Measurements from ENCODE around the gene CDKAL1.
"Not testable (repeated sequence)": the region's sequence is repeated elsewhere in the genome, so short reads cannot be mapped to it uniquely, and the experiment has no call there.

The CDKAL1 gene

DNA sequence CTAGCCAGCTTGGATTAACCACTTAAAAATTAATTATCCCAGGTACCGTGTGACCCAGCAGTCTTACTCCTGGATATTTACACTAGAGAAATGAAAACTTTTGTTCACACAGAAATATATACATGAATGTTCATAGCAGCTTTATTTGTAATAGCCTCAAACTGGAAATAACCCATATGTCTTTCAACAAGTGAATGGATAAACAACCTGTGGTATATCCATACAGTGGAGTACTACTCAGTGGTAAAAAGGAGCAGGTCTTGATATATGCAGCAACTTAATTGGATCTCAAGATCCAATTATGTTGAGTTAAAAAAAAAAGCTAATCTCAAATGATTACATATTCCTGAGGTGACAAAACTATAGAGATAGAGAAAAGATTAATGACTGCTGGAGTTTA lies 381.4 kb downstream of the CDKAL1 start:
- H3K9me3 ChIP-seq (ENCODE audit: control insufficient read depth, low read length): peaks cover 7% of the 10 kb centered on the region
- DNase-seq (ENCODE audit: low read depth): no peak
- no peak overlapping the region for H3K9ac ChIP-seq (ENCODE audit: low read length)
- no peaks in the 10 kb centered on the region for H3K36me3 ChIP-seq (ENCODE audit: control insufficient read depth, insufficient read depth, low read length, severe bottlenecking)
- H3K27me3 ChIP-seq (replicated peaks; ENCODE audit: control insufficient read depth, insufficient read depth, low read length): no peaks in the 10 kb centered on the region
- peak overlapping the region; percentile 4 for H3K4me3 ChIP-seq (ENCODE audit: low read length)
- H3K4me1 ChIP-seq (ENCODE audit: control insufficient read depth, insufficient read depth, low read length): peaks cover 21% of the 10 kb centered on the region

DNA sequence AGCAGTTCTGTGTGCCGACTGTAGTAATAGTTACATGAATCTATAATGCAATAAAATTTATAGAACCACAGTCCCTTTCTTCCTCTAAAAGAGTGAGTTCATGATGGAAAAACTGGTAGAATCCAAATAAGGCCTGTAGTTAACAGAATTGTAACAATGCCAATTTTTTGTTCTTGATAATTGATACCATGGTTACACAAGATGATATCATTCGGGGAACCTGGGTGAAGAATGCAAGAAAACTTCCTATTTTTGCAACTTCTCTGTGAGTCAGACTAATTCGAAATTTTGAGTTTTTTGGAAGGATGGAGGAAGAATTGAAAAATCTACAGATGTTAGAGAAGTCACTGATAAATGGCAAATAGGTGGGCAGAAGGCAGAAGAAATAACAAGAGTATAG lies 381.8 kb downstream of the CDKAL1 start:
- DNase-seq (ENCODE audit: low read depth): peak; percentile 69
- H3K9me3 ChIP-seq (ENCODE audit: control insufficient read depth, low read length): peaks cover 7% of the 10 kb centered on the region
- H3K4me1 ChIP-seq (ENCODE audit: control insufficient read depth, insufficient read depth, low read length): peaks cover 22% of the 10 kb centered on the region
- no peak overlapping the region for H3K9ac ChIP-seq (ENCODE audit: low read length)
- H3K27me3 ChIP-seq (replicated peaks; ENCODE audit: control insufficient read depth, insufficient read depth, low read length): no peaks in the 10 kb centered on the region
- no peaks in the 10 kb centered on the region for H3K36me3 ChIP-seq (ENCODE audit: control insufficient read depth, insufficient read depth, low read length, severe bottlenecking)
- peak overlapping the region; percentile 4 for H3K4me3 ChIP-seq (ENCODE audit: low read length)

DNA sequence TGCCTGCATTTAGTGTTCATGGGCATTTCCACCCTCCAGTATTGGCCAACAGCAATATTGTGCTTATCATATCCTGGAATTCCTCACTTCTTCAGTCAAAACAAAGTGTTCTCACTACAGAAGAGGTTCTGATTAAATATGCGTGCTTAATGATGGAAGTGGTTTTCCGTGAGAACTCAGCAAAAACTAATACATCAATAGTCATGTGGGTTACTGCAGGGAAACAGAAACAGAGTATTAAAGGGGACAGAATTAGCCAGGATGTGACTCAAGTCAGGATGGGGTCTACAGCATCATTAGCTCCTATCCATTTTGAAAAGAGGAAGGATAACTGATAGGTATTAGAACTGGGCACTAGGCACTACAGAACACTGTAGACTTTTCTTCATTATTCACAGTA lies 384.6 kb downstream of the CDKAL1 start:
- no peak overlapping the region for H3K9ac ChIP-seq (ENCODE audit: low read length)
- peaks cover 7% of the 10 kb centered on the region for H3K9me3 ChIP-seq (ENCODE audit: control insufficient read depth, low read length)
- no peak overlapping the region for H3K4me3 ChIP-seq (ENCODE audit: low read length)
- no peaks in the 10 kb centered on the region for H3K27me3 ChIP-seq (replicated peaks; ENCODE audit: control insufficient read depth, insufficient read depth, low read length)
- no peaks in the 10 kb centered on the region for H3K36me3 ChIP-seq (ENCODE audit: control insufficient read depth, insufficient read depth, low read length, severe bottlenecking)
- peaks cover 34% of the 10 kb centered on the region for H3K4me1 ChIP-seq (ENCODE audit: control insufficient read depth, insufficient read depth, low read length)
- DNase-seq (ENCODE audit: low read depth): no peak

DNA sequence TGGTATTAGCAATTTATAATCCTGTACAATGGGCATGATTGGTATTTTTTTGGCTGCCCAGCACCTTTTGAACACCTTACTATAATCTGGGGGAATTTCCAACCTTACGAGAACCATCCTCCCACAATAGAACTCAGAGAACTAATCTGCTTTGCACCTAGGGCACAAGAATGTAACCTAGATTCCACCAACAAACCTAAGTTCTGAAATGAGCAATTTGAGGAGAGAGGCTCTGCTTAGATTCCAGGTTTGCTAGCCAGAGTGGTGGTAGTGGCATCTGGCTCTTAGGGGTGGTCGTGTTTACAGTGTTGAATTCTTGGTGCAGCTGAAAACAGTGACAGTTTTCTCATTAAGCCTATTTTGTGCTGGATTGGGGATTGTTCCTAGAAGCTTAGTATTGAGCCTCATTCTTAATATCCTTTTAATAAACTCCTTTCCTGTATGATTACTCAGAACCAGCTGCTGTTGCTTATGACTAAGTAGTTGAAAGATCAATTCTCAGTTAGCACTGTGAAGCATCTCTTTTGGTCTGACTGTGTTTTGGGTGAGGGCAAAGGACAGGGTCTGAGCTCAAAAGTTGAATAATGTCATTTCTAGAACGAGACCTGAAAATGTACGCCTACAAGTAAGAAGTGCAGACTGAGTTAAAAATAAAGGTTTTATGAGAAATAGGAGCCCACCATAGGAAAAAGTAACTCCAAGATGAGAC lies 385.6 kb downstream of the CDKAL1 start:
- no peak for DNase-seq (ENCODE audit: low read depth)
- peaks cover 7% of the 10 kb centered on the region for H3K9me3 ChIP-seq (ENCODE audit: control insufficient read depth, low read length)

GRCh38 chr6:20921578-20921977 lies 387.3 kb downstream of the CDKAL1 start:
- Histone ChIP-seq H3K9ac (ENCODE audit: low read length) (no peak overlapping the region), H3K27me3 (replicated peaks; ENCODE audit: control insufficient read depth, insufficient read depth, low read length) (no peaks in the 10 kb centered on the region), H3K36me3 (ENCODE audit: control insufficient read depth, insufficient read depth, low read length, severe bottlenecking) (no peaks in the 10 kb centered on the region), H3K4me1 (ENCODE audit: control insufficient read depth, insufficient read depth, low read length) (peaks cover 31% of the 10 kb centered on the region), H3K4me3 (ENCODE audit: low read length) (no peak overlapping the region), H3K9me3 (ENCODE audit: control insufficient read depth, low read length) (no peaks in the 10 kb centered on the region)
- DNase-seq (ENCODE audit: low read depth): peak; percentile 11

More for the DNA sequence above, 385.6 kb downstream of the CDKAL1 start:
- Histone ChIP-seq H3K9ac (ENCODE audit: low read length) (peak overlapping the region; percentile 1), H3K4me3 (ENCODE audit: low read length) (no peak overlapping the region), H3K27me3 (replicated peaks; ENCODE audit: control insufficient read depth, insufficient read depth, low read length) (no peaks in the 10 kb centered on the region), H3K4me1 (ENCODE audit: control insufficient read depth, insufficient read depth, low read length) (peaks cover 34% of the 10 kb centered on the region), H3K36me3 (ENCODE audit: control insufficient read depth, insufficient read depth, low read length, severe bottlenecking) (no peaks in the 10 kb centered on the region)

DNA sequence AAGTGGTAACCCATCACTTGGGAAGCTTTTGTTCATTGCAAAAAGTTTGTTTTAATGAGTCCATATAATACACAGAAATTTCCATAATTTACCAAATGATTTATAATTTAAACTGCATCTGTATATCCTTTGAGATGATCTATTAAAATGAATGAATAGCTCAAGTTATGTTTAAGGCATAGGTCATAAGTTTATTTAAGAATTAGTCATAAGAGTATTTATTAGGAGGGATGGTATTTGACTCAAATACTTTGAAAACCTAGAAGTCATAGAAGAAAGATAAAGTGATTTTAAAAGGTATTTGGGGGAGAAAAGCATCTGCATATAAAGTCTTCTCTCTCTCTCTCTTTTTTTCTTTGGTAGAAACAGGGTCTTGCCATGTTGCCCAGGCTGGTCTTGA lies 388.5 kb downstream of the CDKAL1 start:
- no peak for DNase-seq (ENCODE audit: low read depth)

GRCh38 chr6:20924094-20924493 lies 389.8 kb downstream of the CDKAL1 start:
- not testable (repeated sequence) for H3K36me3 ChIP-seq (ENCODE audit: control insufficient read depth, insufficient read depth, low read length, severe bottlenecking); DNase-seq (ENCODE audit: low read depth); H3K27me3 ChIP-seq (replicated peaks; ENCODE audit: control insufficient read depth, insufficient read depth, low read length); H3K9me3 ChIP-seq (ENCODE audit: control insufficient read depth, low read length); H3K9ac ChIP-seq (ENCODE audit: low read length); H3K4me3 ChIP-seq (ENCODE audit: low read length)
- peaks cover 30% of the 10 kb centered on the region for H3K4me1 ChIP-seq (ENCODE audit: control insufficient read depth, insufficient read depth, low read length)

More for the DNA sequence above, 388.5 kb downstream of the CDKAL1 start:
- Histone ChIP-seq H3K36me3 (ENCODE audit: control insufficient read depth, insufficient read depth, low read length, severe bottlenecking) (no peaks in the 10 kb centered on the region), H3K9me3 (ENCODE audit: control insufficient read depth, low read length) (no peaks in the 10 kb centered on the region), H3K9ac (ENCODE audit: low read length) (no peak overlapping the region), H3K4me3 (ENCODE audit: low read length) (no peak overlapping the region), H3K4me1 (ENCODE audit: control insufficient read depth, insufficient read depth, low read length) (peaks cover 30% of the 10 kb centered on the region), H3K27me3 (replicated peaks; ENCODE audit: control insufficient read depth, insufficient read depth, low read length) (no peaks in the 10 kb centered on the region)

- Histone ChIP-seq H3K27me3 (replicated peaks; ENCODE audit: control insufficient read depth, insufficient read depth, low read length) (no peaks in the 10 kb centered on the region), H3K9ac (ENCODE audit: low read length) (no peak overlapping the region), H3K36me3 (ENCODE audit: control insufficient read depth, insufficient read depth, low read length, severe bottlenecking) (no peaks in the 10 kb centered on the region), H3K4me3 (ENCODE audit: low read length) (no peak overlapping the region), H3K4me1 (ENCODE audit: control insufficient read depth, insufficient read depth, low read length) (peaks cover 25% of the 10 kb centered on the region), H3K9me3 (ENCODE audit: control insufficient read depth, low read length) (no peaks in the 10 kb centered on the region)
- no peak for DNase-seq (ENCODE audit: low read depth)
These were observed 390.8 kb downstream of the CDKAL1 start for GRCh38 chr6:20924911-20925543.

GRCh38 chr6:20927130-20927860 lies 393.0 kb downstream of the CDKAL1 start:
- no peak overlapping the region for H3K4me3 ChIP-seq (ENCODE audit: low read length)
- H3K9me3 ChIP-seq (ENCODE audit: control insufficient read depth, low read length): no peaks in the 10 kb centered on the region
- H3K27me3 ChIP-seq (replicated peaks; ENCODE audit: control insufficient read depth, insufficient read depth, low read length): no peaks in the 10 kb centered on the region
- H3K9ac ChIP-seq (ENCODE audit: low read length): no peak overlapping the region
- H3K36me3 ChIP-seq (ENCODE audit: control insufficient read depth, insufficient read depth, low read length, severe bottlenecking): no peaks in the 10 kb centered on the region
- DNase-seq (ENCODE audit: low read depth): no peak
- peaks cover 6% of the 10 kb centered on the region for H3K4me1 ChIP-seq (ENCODE audit: control insufficient read depth, insufficient read depth, low read length)

GRCh38 chr6:20929283-20929682 lies 395.0 kb downstream of the CDKAL1 start:
- Histone ChIP-seq H3K9ac (ENCODE audit: low read length) (no peak overlapping the region), H3K27me3 (replicated peaks; ENCODE audit: control insufficient read depth, insufficient read depth, low read length) (no peaks in the 10 kb centered on the region), H3K4me1 (ENCODE audit: control insufficient read depth, insufficient read depth, low read length) (peaks cover 5% of the 10 kb centered on the region), H3K4me3 (ENCODE audit: low read length) (no peak overlapping the region), H3K36me3 (ENCODE audit: control insufficient read depth, insufficient read depth, low read length, severe bottlenecking) (no peaks in the 10 kb centered on the region), H3K9me3 (ENCODE audit: control insufficient read depth, low read length) (no peaks in the 10 kb centered on the region)
- DNase-seq (ENCODE audit: low read depth): peak; percentile 14

GRCh38 chr6:20931093-20931492 lies 396.8 kb downstream of the CDKAL1 start:
- H3K36me3 ChIP-seq (ENCODE audit: control insufficient read depth, insufficient read depth, low read length, severe bottlenecking): no peaks in the 10 kb centered on the region
- no peak overlapping the region for H3K9ac ChIP-seq (ENCODE audit: low read length)
- H3K4me1 ChIP-seq (ENCODE audit: control insufficient read depth, insufficient read depth, low read length): no peaks in the 10 kb centered on the region
- no peak overlapping the region for H3K4me3 ChIP-seq (ENCODE audit: low read length)
- H3K27me3 ChIP-seq (replicated peaks; ENCODE audit: control insufficient read depth, insufficient read depth, low read length): no peaks in the 10 kb centered on the region
- DNase-seq (ENCODE audit: low read depth): peak; percentile 22
- no peaks in the 10 kb centered on the region for H3K9me3 ChIP-seq (ENCODE audit: control insufficient read depth, low read length)

Data from adipocyte (in vitro differentiated cells).